Progenitor cell of endocrine pancreas (in vitro differentiated cells): ENCODE results near the gene EXOC2. TPM values are rescaled to one million over a fixed set of nuclear protein-coding genes. Genes with fewer than 3 reads are reported as not detected.

Experiments used
- DNase-seq: peaks from one replicate; pipeline ENCODE4 v3.0.0; 2021; ENCODE audit warnings: low spot score; ENCODE audit not compliant: unreplicated experiment
- H3K27ac Mint-ChIP-seq: 2 replicates; pipeline ENCODE4 v1.8.0; 2021; ENCODE audit warnings: mild to moderate bottlenecking, moderate library complexity, mixed read lengths
- H3K27me3 Mint-ChIP-seq: 2 replicates; pipeline ENCODE4 v1.8.0; 2021; ENCODE audit warnings: mixed read lengths
- H3K36me3 Mint-ChIP-seq: 2 replicates; pipeline ENCODE4 v1.8.0; 2022; ENCODE audit warnings: mixed read lengths; ENCODE audit not compliant: insufficient read depth
- H3K4me1 Mint-ChIP-seq: 2 replicates; pipeline ENCODE4 v1.8.0; 2021; ENCODE audit warnings: low read depth, mixed read lengths
- H3K4me3 Mint-ChIP-seq: 2 replicates; pipeline ENCODE4 v1.8.0; 2021; ENCODE audit warnings: low read depth, mild to moderate bottlenecking, moderate library complexity, mixed read lengths
- H3K9me3 Mint-ChIP-seq: 2 replicates; pipeline ENCODE4 v1.8.0; 2021; ENCODE audit warnings: low read depth, mixed read lengths
- total RNA-seq: library from RNA; stranded (reverse); gene quantifications from 2 replicates; pipeline ENCODE4 v1.2.1, GENCODE V29; 2021
- TF ChIP-seq, protein P1 (sequence below): fragments of 200-600 bp; sonication (generic); IDR thresholded peaks from one replicate; pipeline ENCODE4 v1.5.0; 2021; ENCODE audit warnings: antibody characterized with exemption, mild to moderate bottlenecking; ENCODE audit not compliant: unreplicated experiment

The EXOC2 gene
- total RNA-seq, 1 donor from 2014 or later, result 24.4 TPM

DNA sequence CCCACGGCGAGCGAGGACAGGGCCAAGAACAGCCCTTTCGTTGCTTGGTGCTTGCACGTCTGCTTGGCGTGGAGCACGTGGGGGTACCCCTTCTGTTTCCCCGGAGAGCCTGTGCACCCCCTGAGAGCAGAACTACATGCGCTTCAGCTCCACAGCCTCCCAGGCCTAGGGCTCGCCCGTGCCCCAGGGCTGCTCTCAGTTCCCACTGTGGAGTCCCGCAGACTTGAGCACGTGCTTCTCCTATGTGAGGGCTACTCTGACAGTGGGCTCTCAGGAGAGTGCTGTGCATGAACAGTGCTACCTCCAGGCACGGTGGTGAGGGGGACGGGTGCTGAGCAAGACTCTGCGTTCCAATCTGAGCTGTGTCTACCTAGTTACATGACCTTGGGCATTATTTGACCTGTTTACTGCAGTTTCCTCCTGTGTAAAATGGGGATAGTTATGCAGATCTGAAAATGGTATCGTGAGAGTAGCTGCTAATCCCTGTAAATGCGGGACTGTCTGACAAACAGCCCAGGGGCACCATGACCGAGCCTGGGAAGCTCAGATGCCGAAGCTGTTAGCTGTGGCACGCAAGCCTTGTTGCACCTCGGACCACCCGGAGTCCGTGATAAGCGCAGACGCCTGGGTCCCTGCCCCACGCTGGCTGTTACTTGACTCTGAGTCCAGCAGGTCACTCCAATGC lies 219.0 kb downstream of the EXOC2 start:
- peaks cover 18% of the 10 kb centered on the region for H3K27me3 Mint-ChIP-seq
- no peak overlapping the region for H3K27ac Mint-ChIP-seq
- H3K36me3 Mint-ChIP-seq, result no peaks in the 10 kb centered on the region
- no peak for DNase-seq
- TF ChIP-seq, protein P1, sequence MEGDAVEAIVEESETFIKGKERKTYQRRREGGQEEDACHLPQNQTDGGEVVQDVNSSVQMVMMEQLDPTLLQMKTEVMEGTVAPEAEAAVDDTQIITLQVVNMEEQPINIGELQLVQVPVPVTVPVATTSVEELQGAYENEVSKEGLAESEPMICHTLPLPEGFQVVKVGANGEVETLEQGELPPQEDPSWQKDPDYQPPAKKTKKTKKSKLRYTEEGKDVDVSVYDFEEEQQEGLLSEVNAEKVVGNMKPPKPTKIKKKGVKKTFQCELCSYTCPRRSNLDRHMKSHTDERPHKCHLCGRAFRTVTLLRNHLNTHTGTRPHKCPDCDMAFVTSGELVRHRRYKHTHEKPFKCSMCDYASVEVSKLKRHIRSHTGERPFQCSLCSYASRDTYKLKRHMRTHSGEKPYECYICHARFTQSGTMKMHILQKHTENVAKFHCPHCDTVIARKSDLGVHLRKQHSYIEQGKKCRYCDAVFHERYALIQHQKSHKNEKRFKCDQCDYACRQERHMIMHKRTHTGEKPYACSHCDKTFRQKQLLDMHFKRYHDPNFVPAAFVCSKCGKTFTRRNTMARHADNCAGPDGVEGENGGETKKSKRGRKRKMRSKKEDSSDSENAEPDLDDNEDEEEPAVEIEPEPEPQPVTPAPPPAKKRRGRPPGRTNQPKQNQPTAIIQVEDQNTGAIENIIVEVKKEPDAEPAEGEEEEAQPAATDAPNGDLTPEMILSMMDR, result no peak
- H3K4me1 Mint-ChIP-seq, result peaks cover 2% of the 10 kb centered on the region
- H3K9me3 Mint-ChIP-seq, result no peaks in the 10 kb centered on the region
- no peak overlapping the region for H3K4me3 Mint-ChIP-seq

DNA sequence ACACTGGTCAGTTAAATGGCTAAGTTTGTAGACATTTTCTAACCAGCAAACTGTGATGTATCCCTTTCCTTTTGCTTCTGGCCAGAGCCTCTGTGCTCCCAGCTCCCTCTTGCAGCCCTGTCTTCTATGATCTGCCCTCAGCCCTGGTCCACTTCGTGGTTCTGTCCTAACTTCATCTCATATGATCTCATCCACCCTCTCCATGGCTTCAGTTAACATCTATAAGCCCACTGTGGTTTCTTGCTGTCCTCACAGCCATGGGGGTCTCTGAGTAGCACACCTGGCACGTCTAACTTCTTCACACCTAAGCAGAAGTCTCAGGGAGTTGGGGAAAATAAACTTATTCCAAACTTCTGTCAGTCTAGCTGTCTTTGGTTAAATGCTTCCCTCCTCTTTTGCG lies 219.6 kb downstream of the EXOC2 start:
- Mint-ChIP-seq H3K9me3 (no peaks in the 10 kb centered on the region), H3K27me3 (peaks cover 18% of the 10 kb centered on the region), H3K27ac (no peak overlapping the region), H3K4me1 (peaks cover 2% of the 10 kb centered on the region), H3K4me3 (no peak overlapping the region), H3K36me3 (no peaks in the 10 kb centered on the region)
- TF ChIP-seq, protein P1, result no peak
- no peak for DNase-seq

DNA sequence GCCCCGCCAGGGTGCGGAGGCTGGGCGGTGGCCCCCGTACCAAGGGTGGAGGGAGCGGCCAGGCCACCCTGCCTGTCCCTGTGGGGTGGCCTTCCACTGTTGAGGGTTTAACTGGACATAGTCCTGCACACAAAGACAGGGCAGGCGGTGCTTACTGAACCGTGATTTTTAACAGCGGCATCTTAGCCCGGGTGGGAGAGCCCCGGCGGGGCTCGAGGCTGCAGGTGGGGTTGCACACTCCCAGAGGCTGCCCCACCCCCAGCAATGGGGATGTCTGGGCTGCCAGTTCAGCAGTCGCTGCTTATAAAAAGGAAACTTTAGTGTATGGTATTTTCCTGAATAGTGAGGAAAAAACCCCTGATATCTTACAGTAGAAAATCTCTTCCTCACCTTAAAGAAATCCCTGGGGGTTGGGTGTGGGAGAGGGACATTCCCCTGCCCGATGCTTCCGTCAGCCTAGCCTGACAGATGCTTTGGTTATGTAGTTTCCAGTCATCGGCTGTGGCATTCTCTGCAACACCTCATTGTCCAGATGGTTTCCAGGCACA lies 222.0 kb downstream of the EXOC2 start:
- Mint-ChIP-seq H3K9me3 (peaks cover 3% of the 10 kb centered on the region), H3K36me3 (no peaks in the 10 kb centered on the region), H3K27ac (no peak overlapping the region), H3K27me3 (peaks cover 32% of the 10 kb centered on the region), H3K4me3 (no peak overlapping the region), H3K4me1 (peaks cover 2% of the 10 kb centered on the region)
- no peak for DNase-seq
- TF ChIP-seq, protein P1, result no peak

DNA sequence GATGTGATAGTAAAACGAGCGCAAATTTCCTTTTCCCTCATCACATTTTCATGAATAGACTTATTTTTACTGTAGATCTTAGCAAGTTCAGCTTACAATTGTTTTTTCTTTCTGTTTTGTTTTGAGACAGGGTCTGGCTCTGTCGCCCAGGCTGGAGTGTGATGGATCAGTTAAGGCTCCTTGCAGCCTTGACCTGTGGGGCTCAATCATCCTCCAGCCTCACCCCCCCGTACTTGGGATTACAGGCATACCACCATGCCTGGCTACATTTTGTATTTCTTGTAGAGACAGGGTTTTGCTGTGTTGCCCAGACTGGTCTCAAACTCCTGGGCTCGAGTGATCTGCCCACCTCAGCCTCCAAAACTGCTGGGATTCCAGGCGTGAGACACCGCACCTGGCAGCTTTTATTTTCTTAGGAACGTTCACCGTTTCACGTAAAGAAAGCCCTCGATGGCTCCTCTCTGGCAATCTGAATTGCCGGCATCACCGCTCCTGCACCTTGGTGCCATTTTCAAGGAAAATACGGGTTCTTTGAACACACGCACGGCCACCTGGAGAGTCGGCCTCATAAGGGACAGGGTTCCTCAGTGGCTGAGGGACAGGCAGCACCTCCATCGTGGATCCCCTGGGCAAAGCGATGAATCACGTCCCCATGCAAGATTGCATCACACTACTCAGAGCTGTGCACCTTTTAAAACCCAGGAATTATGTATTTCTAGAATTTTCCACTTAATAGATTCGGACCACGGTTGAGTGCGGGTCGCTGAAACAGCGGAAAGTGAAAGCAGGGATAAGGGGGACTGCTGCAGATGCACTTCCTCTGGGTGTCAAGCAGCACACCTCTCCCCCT lies 222.7 kb downstream of the EXOC2 start:
- Mint-ChIP-seq H3K36me3 (no peaks in the 10 kb centered on the region), H3K9me3 (peaks cover 3% of the 10 kb centered on the region), H3K4me3 (no peak overlapping the region), H3K4me1 (no peaks in the 10 kb centered on the region), H3K27me3 (peaks cover 33% of the 10 kb centered on the region), H3K27ac (no peak overlapping the region)
- TF ChIP-seq, protein P1, result no peak
- DNase-seq, result no peak

DNA sequence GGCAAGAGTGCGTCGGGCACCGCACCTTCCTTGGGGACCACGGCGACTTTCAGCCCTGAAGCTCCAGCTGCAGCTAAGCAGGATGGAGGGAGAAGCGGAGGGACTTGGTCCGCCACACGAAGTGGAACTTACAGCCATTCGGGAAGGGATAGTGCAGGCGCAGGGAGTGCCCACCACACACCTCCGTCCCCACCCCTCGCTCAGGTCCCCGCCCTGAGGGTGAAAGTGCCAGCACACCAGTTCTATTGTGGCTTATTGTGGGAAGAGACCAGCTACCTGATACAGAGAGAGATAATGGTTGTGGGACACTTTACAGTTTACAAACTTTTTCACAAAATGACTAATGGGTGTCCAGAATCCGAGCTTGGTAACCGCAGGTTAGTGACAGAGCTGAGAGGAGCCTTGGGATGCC lies 225.3 kb downstream of the EXOC2 start:
- Mint-ChIP-seq H3K36me3 (no peaks in the 10 kb centered on the region), H3K27ac (no peak overlapping the region), H3K27me3 (peaks cover 30% of the 10 kb centered on the region), H3K4me1 (no peaks in the 10 kb centered on the region), H3K4me3 (no peak overlapping the region), H3K9me3 (peaks cover 3% of the 10 kb centered on the region)
- TF ChIP-seq, protein P1, result no peak
- DNase-seq, result no peak
